K562 (cell line): ENCODE results near the gene LHPP. TPM values are rescaled to one million over a fixed set of nuclear protein-coding genes. Genes with fewer than 3 reads are reported as not detected.

ENCODE experiments used
- ATAC-seq: fragments of 200-7000 bp; cut with Tn5 transposase; 3 replicates; pipeline ENCODE4 v1.9.1; 2020; ENCODE audit warnings: moderate library complexity
- BruUV-seq: library from RNA; stranded (reverse); fragments of 400-500 nt; replicated peaks from 2 replicates; lab custom pipeline; 2021; lab: Mats Ljungman, UMichigan
- CTCF ChIA-PET: fragments of 300-600 bp; formaldehyde crosslinking; extraction: SDS; loops from one replicate; lab custom pipeline; 2021; ENCODE audit warnings: low intra/inter-chr PET ratio; lab: Yijun Ruan, JAX
- POLR2A ChIA-PET: fragments of 300-600, 350-650 bp; sonication (Branson Sonifier 250); formaldehyde crosslinking; extraction: SDS; loops from one replicate; lab custom pipeline; 2021; ENCODE audit warnings: antibody characterized with exemption, inconsistent platforms; lab: Yijun Ruan, JAX
- DNase-seq, 4 experiments: peaks; one replicate each; pipeline versions ENCODE4 v3.0.0 to v3.0.0-alpha.2; 2011 to 2018; ENCODE audit warnings: low spot score in 3 of 4, mixed read lengths in 3 of 4; ENCODE audit errors: extremely low read depth in 1 of 4
- FAIRE-seq: peaks from 2 replicates; lab custom pipeline; 2011; peaks lifted over from hg19 to GRCh38; lab: Jason Lieb, UNC
- H2AFZ ChIP-seq: 2 replicates; pipeline ENCODE4 v1.6.0; 2011; ENCODE audit warnings: low read depth, low read length, control low read depth, inconsistent platforms
- H3K27ac ChIP-seq: fragments of 200-600 bp; 3 replicates; pipeline ENCODE4 v1.8.0; 2011; ENCODE audit warnings: low read depth, mild to moderate bottlenecking, control low read depth, inconsistent platforms, low read length, moderate library complexity, mixed read lengths; ENCODE audit errors: extremely low read depth
- H3K27me3 ChIP-seq, 2 experiments: fragments of 300-600 bp in 1 of 2; 2 replicates in 1 of 2; 3 replicates in 1 of 2; pipeline versions ENCODE4 v1.6.0 to v1.8.0; 2011; ENCODE audit warnings: inconsistent platforms in 2 of 2, low read length in 2 of 2, mild to moderate bottlenecking in 1 of 2, mixed read lengths in 1 of 2, moderate library complexity in 1 of 2; ENCODE audit not compliant: control insufficient read depth in 2 of 2, insufficient read depth in 2 of 2
- H3K36me3 ChIP-seq: fragments of 300-600 bp; 3 replicates; pipeline ENCODE4 v1.8.0; 2011; ENCODE audit warnings: mild to moderate bottlenecking, low read length, inconsistent platforms; ENCODE audit not compliant: control insufficient read depth, insufficient read depth
- H3K4me1 ChIP-seq, 2 experiments: fragments of 200-600 bp in 1 of 2; replicated peaks in 1 of 2; 2 replicates in 1 of 2; 3 replicates in 1 of 2; pipeline versions ENCODE4 v1.5.1 to v1.8.0; 2011; ENCODE audit warnings: inconsistent platforms in 2 of 2, low read length in 2 of 2, mild to moderate bottlenecking in 1 of 2, mixed read lengths in 1 of 2, moderate library complexity in 1 of 2; ENCODE audit not compliant: control insufficient read depth in 2 of 2, insufficient read depth in 2 of 2
- H3K4me2 ChIP-seq: 2 replicates; pipeline ENCODE4 v1.6.1; 2011; ENCODE audit warnings: low read length, control low read depth, inconsistent platforms, mixed read lengths; ENCODE audit not compliant: insufficient read depth
- H3K4me3 ChIP-seq: fragments of 200-600 bp; sonication (generic), shearing (Covaris generic); 2 replicates; pipeline ENCODE4 v1.5.1; 2016; ENCODE audit warnings: control low read depth, inconsistent platforms
- H3K79me2 ChIP-seq: fragments of 200-600 bp; 3 replicates; pipeline ENCODE4 v1.8.0; 2011; ENCODE audit warnings: low read length, inconsistent platforms; ENCODE audit not compliant: control insufficient read depth, insufficient read depth
- H3K9ac ChIP-seq, 2 experiments: 2 replicates each; pipeline versions ENCODE4 v1.6.0 to v1.6.1; 2011; ENCODE audit warnings: low read depth in 2 of 2, low read length in 2 of 2, control low read depth in 1 of 2, inconsistent platforms in 1 of 2, mild to moderate bottlenecking in 1 of 2, mixed read lengths in 1 of 2; ENCODE audit not compliant: insufficient read depth in 1 of 2
- H3K9me1 ChIP-seq: one replicate; pipeline ENCODE4 v1.6.0; 2011; ENCODE audit warnings: inconsistent platforms, mild to moderate bottlenecking, low read length, moderate library complexity; ENCODE audit not compliant: control insufficient read depth, insufficient read depth
- H3K9me3 ChIP-seq: replicated peaks from 2 replicates; pipeline ENCODE4 v1.5.1; 2011; ENCODE audit warnings: low read depth, low read length, inconsistent platforms; ENCODE audit not compliant: control insufficient read depth, insufficient read depth
- H4K20me1 ChIP-seq: replicated peaks from 2 replicates; pipeline ENCODE4 v1.6.1; 2011; ENCODE audit warnings: low read length, inconsistent platforms, mixed read lengths; ENCODE audit not compliant: control insufficient read depth, insufficient read depth
- CTCF ChIP-seq, 3 experiments: IDR thresholded peaks in 2 of 3; conservative IDR thresholded peaks in 1 of 3; 2 replicates each; pipeline ENCODE4 v1.5.1; 2011 to 2012; ENCODE audit warnings: low read length in 3 of 3, mild to moderate bottlenecking in 3 of 3, control low read depth in 2 of 3, improper control_type of control experiment in 1 of 3, inconsistent platforms in 1 of 3, low read depth in 1 of 3, mixed read lengths in 1 of 3, moderate library complexity in 1 of 3; ENCODE audit not compliant: insufficient read depth in 2 of 3
- OTX1 ChIP-seq: fragments of 450-650 bp; formaldehyde crosslinking; IDR thresholded peaks from 2 replicates; pipeline ENCODE4 v1.4.0; 2022; ENCODE audit warnings: mild to moderate bottlenecking
- POU5F1 ChIP-seq: fragments of 150-350 bp; IDR thresholded peaks from 2 replicates; pipeline ENCODE4 v1.6.1; 2014; ENCODE audit warnings: borderline replicate concordance, low read length, low read depth, mild to moderate bottlenecking; ENCODE audit not compliant: partially characterized antibody
- PRMT5 ChIP-seq: sonication (generic); formaldehyde crosslinking; IDR thresholded peaks from 2 replicates; pipeline ENCODE4 v1.5.0; 2020; ENCODE audit warnings: missing genetic modification reagents
- RBM25 ChIP-seq: fragments of 200-400 bp; formaldehyde crosslinking; IDR thresholded peaks from 2 replicates; pipeline ENCODE4 v1.6.1; 2018; ENCODE audit warnings: low read length, low read depth, moderate library complexity; ENCODE audit not compliant: severe bottlenecking
- SRSF9 ChIP-seq: fragments of 200-400 bp; formaldehyde crosslinking; IDR thresholded peaks from 2 replicates; pipeline ENCODE4 v1.6.1; 2017; ENCODE audit warnings: low read depth, low read length, borderline replicate concordance
- THRAP3 ChIP-seq: fragments of 450-650 bp; IDR thresholded peaks from 2 replicates; pipeline ENCODE4 v1.6.1; 2016; ENCODE audit warnings: mild to moderate bottlenecking, inconsistent platforms, borderline replicate concordance
- VEZF1 ChIP-seq: fragments of 200-800 bp; sonication (Bioruptor generic); IDR thresholded peaks from 2 replicates; pipeline ENCODE4 v1.6.1; 2017; ENCODE audit warnings: missing genetic modification characterization, missing compliant biosample characterization
- ZZZ3 ChIP-seq: fragments of 450-650 bp; IDR thresholded peaks from 2 replicates; pipeline ENCODE4 v1.6.1; 2016; ENCODE audit warnings: antibody characterized with exemption, mild to moderate bottlenecking, moderate library complexity
- WGBS: fragments of 100-300 bp; shearing (Covaris generic); methylation state at CpG from one replicate; pipeline ENCODE4 v1.1.6; 2016; ENCODE audit warnings: low coverage, mixed read lengths; ENCODE audit not compliant: insufficient coverage; ENCODE audit errors: missing lambda C conversion rate; 5-methylcytosine and 5-hydroxymethylcytosine counted together
- in situ Hi-C: fragments of 300-500 bp; cut with MboI; formaldehyde crosslinking; loops from 4 replicates; pipeline ENCODE4 v1.15.0; 2018; ENCODE audit warnings: inconsistent platforms, mixed read lengths
- intact Hi-C: fragments of 100-400 bp; cut with micrococcal nuclease; formaldehyde crosslinking; loops from 2 replicates; pipeline ENCODE4 v1.14.2; 2022
- polyA plus RNA-seq, 8 experiments: library from polyadenylated mRNA; depleted of rRNA in 4 of 8; stranded (reverse) in 5 of 8; unstranded in 3 of 8; fragments of >200 nt; fragmentation: Nextera tagmentation in 2 of 8; fragmentation: Illumina TruSeq in 1 of 8; extraction: Ambion mirVana in 2 of 8; extraction: Trizol in 1 of 8; gene quantifications; 2 replicates each; pipeline versions ENCODE4 v1.2.1 to v1.2.3, GENCODE V29; 2011 to 2014; ENCODE audit warnings: inconsistent platforms in 1 of 8, missing spikeins in 1 of 8
- total RNA-seq, 7 experiments: library from RNA; depleted of rRNA in 6 of 7; stranded (reverse); fragments of >200 nt in 6 of 7; fragmentation: Illumina TruSeq in 2 of 7; extraction: Trizol in 2 of 7; gene quantifications; 2 replicates each; pipeline versions ENCODE4 v1.2.1 to v1.2.3, GENCODE V29; 2011 to 2021; ENCODE audit warnings: low replicate concordance in 1 of 7
- TF ChIP-seq, protein P1 (sequence below): fragments of 250-450 bp; sonication (Bioruptor Pico); IDR thresholded peaks from 2 replicates; pipeline ENCODE4 v1.5.0; 2021
- TF ChIP-seq, protein P2 (sequence below): sonication (generic); formaldehyde crosslinking; IDR thresholded peaks from 2 replicates; pipeline ENCODE4 v1.8.1; 2022; ENCODE audit warnings: missing genetic modification reagents

The LHPP gene
- total and polyA plus RNA-seq, 9 of the 15 experiments (the other 6 are each of a cell fraction or from before 2014, with no cell fraction given), result 0.34 to 7.4 (median 3.0) TPM

GRCh38 chr10:124578231-124579010 lies 116.8 kb downstream of the LHPP start:
- no TSS peak for BruUV-seq
- H3K4me3 ChIP-seq, result no peak overlapping the region
- DNase-seq, result no peak
- H3K27ac ChIP-seq, result no peak overlapping the region
- WGBS, result 12% methylated on average over 21 of the region's 23 CpGs
- no peak for FAIRE-seq
- H3K9ac ChIP-seq, result no peak overlapping the region
- H4K20me1 ChIP-seq, result no peaks in the 10 kb centered on the region; the same call in 1 of the 2 replicates
- H3K9me3 ChIP-seq, result no peaks in the 10 kb centered on the region
- no peak overlapping the region for H2AFZ ChIP-seq
- intact Hi-C loops (no loop called here), in situ Hi-C loops (no loop called here)
- no peaks in the 10 kb centered on the region for H3K36me3 ChIP-seq
- no peaks in the 10 kb centered on the region for H3K79me2 ChIP-seq
- TF ChIP-seq RBM25 (no peak), SRSF9 (no peak), THRAP3 (no peak), VEZF1 (CRISPR knock-in tag) (no peak), OTX1 (no peak), POU5F1 (no peak), CTCF (IDR thresholded peaks at IDR 0.05 in 2 of 3, conservative IDR thresholded peaks at IDR 0.05 in 1 of 3; ENCODE audit: insufficient read depth in 2 of 3, low read depth in 1 of 3, low read length in 3 of 3) (no peak), PRMT5 (CRISPR knock-in tag) (no peak), ZZZ3 (no peak)
- TF ChIP-seq, protein P1, sequence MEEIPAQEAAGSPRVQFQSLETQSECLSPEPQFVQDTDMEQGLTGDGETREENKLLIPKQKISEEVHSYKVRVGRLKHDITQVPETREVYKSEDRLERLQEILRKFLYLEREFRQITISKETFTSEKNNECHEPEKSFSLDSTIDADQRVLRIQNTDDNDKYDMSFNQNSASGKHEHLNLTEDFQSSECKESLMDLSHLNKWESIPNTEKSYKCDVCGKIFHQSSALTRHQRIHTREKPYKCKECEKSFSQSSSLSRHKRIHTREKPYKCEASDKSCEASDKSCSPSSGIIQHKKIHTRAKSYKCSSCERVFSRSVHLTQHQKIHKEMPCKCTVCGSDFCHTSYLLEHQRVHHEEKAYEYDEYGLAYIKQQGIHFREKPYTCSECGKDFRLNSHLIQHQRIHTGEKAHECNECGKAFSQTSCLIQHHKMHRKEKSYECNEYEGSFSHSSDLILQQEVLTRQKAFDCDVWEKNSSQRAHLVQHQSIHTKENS (CRISPR knock-in tag), result no peak
- TF ChIP-seq, protein P2, sequence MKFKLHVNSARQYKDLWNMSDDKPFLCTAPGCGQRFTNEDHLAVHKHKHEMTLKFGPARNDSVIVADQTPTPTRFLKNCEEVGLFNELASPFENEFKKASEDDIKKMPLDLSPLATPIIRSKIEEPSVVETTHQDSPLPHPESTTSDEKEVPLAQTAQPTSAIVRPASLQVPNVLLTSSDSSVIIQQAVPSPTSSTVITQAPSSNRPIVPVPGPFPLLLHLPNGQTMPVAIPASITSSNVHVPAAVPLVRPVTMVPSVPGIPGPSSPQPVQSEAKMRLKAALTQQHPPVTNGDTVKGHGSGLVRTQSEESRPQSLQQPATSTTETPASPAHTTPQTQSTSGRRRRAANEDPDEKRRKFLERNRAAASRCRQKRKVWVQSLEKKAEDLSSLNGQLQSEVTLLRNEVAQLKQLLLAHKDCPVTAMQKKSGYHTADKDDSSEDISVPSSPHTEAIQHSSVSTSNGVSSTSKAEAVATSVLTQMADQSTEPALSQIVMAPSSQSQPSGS, result no peak
- ChIA-PET POLR2A (interaction anchor here (0.6 to 1.6 kb wide), 4 partner anchors 11 to 139 kb away, joined by 3 to 7 read pairs (median 4); no protein-coding TSS in a partner anchor), CTCF (no interaction called here)
- H3K9me1 ChIP-seq, result no peaks in the 10 kb centered on the region
- H3K4me2 ChIP-seq, result no peak overlapping the region
- H3K4me1 ChIP-seq, result peaks cover 0 to 12% of the 10 kb centered on the region in 2 experiments; a peak in 2 of 5 replicates
- peaks cover 6 to 53% of the 10 kb centered on the region in 2 experiments; a peak in 3 of 5 replicates for H3K27me3 ChIP-seq
- no peak for ATAC-seq
